Measurements from ENCODE around the gene DDX1. TPM values are rescaled to one million over a fixed set of nuclear protein-coding genes. Genes with fewer than 3 reads are reported as not detected.

Gene DDX1
- total and polyA plus RNA-seq, 4 donors: 73.6 to 82.6 (median 77.8) TPM

DNA sequence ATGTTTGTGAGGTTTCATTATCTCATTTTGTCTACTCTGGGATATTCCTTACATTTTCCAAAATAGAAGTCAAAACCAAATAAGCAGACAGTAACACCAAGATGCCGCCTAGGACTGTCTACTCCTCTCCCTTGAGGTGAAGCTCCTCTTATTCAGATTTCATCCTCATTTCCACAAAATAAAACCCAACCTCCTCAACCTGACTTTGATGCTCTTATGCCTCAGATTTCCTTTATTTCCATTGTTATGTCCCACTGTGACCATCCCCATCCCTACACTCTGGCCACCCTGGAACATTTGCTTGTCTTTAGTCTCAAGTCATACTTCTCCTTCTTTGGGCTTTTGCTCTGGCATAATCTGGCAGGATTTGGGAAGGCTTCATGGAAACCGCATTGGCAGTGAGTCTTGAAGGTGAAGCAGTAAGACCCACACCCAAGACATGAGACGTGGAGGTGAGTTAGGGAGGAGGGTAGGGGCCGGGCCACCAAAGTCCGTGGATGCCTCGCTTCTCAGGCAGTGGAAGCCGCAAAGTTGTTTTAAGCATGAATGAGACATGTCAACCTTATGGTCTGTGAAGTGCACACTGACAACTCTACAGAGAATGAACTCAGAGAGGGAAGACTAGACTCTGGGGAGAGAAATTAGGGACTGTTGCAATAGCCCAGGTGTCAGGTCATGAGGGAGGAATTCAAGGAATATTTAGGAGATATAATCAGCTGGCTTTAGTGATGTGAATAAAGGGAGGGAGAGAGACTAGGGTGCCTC is 63.6 kb downstream of the DDX1 start:
- DNase-seq (no peak), ATAC-seq (ENCODE audit: low FRiP score) (no peak)
- H3K27me3 ChIP-seq (ENCODE audit: control insufficient read depth in 1 of 2, insufficient read depth in 2 of 2, low read length in 1 of 2): no peaks in the 10 kb centered on the region
- H3K4me1 ChIP-seq (ENCODE audit: control insufficient read depth in 1 of 2, insufficient read depth in 2 of 2, low read length in 2 of 2): no peaks in the 10 kb centered on the region
- no peak overlapping the region for H3K4me3 ChIP-seq (ENCODE audit: low read length in 2 of 2)
- no peaks in the 10 kb centered on the region for H3K9me3 ChIP-seq (ENCODE audit: control insufficient read depth, low read length)
- H3K36me3 ChIP-seq (ENCODE audit: control insufficient read depth in 1 of 2, insufficient read depth in 2 of 2, low read length in 1 of 2): no peaks in the 10 kb centered on the region
- 89 to 95% methylated on average over 7 of the region's 7 CpGs for WGBS, 2 donors
- intact Hi-C loops (cut with DNase I): no loop called here
- no peak overlapping the region for H3K27ac ChIP-seq (ENCODE audit: low read depth in 1 of 2, low read length in 2 of 2)

DNA sequence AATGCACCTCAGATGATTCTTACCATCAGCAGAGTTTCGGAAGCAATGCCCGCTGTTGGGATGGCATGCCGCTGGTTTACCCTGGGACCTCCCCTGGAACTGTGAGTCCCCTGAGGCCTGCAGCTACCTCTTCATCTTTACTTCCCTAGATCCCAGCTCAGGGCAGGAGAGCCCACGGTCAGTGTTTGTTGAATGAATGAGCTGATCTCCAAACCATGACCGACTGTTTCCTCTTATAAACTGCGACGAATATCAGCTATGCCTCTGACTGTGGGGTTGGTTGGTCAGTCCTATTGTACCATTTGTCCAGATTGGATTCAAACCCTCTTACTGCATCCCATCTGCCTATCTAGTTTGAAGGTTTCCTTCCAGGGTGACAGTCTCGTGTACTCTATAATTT is 64.4 kb downstream of the DDX1 start:
- ATAC-seq (ENCODE audit: low FRiP score) (no peak), DNase-seq (no peak)
- H3K4me3 ChIP-seq (ENCODE audit: low read length in 2 of 2): no peak overlapping the region
- H3K36me3 ChIP-seq (ENCODE audit: control insufficient read depth in 1 of 2, insufficient read depth in 2 of 2, low read length in 1 of 2): no peaks in the 10 kb centered on the region
- WGBS, 2 donors: 86 to 88% methylated on average over 8 of the region's 8 CpGs
- intact Hi-C loops (cut with DNase I): no loop called here
- no peaks in the 10 kb centered on the region for H3K4me1 ChIP-seq (ENCODE audit: control insufficient read depth in 1 of 2, insufficient read depth in 2 of 2, low read length in 2 of 2)
- H3K27ac ChIP-seq (ENCODE audit: low read depth in 1 of 2, low read length in 2 of 2): no peak overlapping the region
- H3K27me3 ChIP-seq (ENCODE audit: control insufficient read depth in 1 of 2, insufficient read depth in 2 of 2, low read length in 1 of 2): no peaks in the 10 kb centered on the region
- no peaks in the 10 kb centered on the region for H3K9me3 ChIP-seq (ENCODE audit: control insufficient read depth, low read length)

DNA sequence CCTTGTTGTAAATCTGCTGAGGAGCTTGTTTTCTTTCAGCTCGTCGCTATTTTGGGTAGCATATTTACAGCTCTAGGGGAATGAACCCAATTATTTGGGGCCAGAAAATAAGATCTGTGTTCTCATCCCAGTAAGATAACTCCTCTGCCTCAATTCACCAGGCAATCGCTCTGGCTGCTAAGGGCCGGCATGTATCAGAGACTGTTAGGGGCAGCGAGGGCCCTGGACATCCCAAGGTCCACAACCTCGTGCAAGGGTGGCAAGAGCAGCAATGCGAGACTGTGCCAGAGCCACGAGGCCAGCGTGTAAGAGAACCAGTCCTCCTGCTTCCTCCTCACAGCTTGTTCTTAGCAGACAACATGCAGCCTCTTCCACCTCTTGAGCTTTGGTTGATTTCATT is 66.1 kb downstream of the DDX1 start:
- intact Hi-C loops (cut with DNase I): no loop called here
- Histone ChIP-seq H3K9me3 (ENCODE audit: control insufficient read depth, low read length) (no peaks in the 10 kb centered on the region), H3K27ac (ENCODE audit: low read depth in 1 of 2, low read length in 2 of 2) (no peak overlapping the region), H3K36me3 (ENCODE audit: control insufficient read depth in 1 of 2, insufficient read depth in 2 of 2, low read length in 1 of 2) (no peaks in the 10 kb centered on the region), H3K4me3 (ENCODE audit: low read length in 2 of 2) (no peak overlapping the region), H3K27me3 (ENCODE audit: control insufficient read depth in 1 of 2, insufficient read depth in 2 of 2, low read length in 1 of 2) (no peaks in the 10 kb centered on the region), H3K4me1 (ENCODE audit: control insufficient read depth in 1 of 2, insufficient read depth in 2 of 2, low read length in 2 of 2) (no peaks in the 10 kb centered on the region)
- ATAC-seq (ENCODE audit: low FRiP score): no peak
- WGBS, 2 donors: 83 to 87% methylated on average over 9 of the region's 9 CpGs
- DNase-seq: no peak

DNA sequence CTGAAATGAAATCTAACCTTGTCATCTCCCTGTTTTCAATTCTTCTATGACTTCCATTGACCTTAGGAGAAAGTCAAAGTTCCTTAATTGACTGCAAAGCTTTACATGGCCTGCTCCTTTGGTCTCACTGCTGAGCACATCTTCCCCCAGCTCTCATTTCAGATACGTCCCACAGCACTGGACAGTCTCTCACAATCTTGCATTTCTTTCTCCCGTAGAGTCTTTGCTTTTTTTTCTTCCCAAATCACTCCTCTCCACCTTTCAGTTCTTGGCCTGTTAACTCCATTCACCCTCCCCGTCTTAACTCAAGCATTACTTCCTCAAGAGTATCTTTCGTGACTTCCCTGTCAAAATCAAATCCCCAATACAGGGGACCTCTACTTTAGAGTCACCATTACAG is 67.2 kb downstream of the DDX1 start:
- Histone ChIP-seq H3K4me1 (ENCODE audit: control insufficient read depth in 1 of 2, insufficient read depth in 2 of 2, low read length in 2 of 2) (no peaks in the 10 kb centered on the region), H3K27me3 (ENCODE audit: control insufficient read depth in 1 of 2, insufficient read depth in 2 of 2, low read length in 1 of 2) (no peaks in the 10 kb centered on the region), H3K27ac (ENCODE audit: low read depth in 1 of 2, low read length in 2 of 2) (no peak overlapping the region), H3K4me3 (ENCODE audit: low read length in 2 of 2) (no peak overlapping the region), H3K9me3 (ENCODE audit: control insufficient read depth, low read length) (no peaks in the 10 kb centered on the region), H3K36me3 (ENCODE audit: control insufficient read depth in 1 of 2, insufficient read depth in 2 of 2, low read length in 1 of 2) (no peaks in the 10 kb centered on the region)
- 90 to 91% methylated on average over 4 of the region's 4 CpGs for WGBS, 2 donors
- no peak for DNase-seq
- ATAC-seq (ENCODE audit: low FRiP score): no peak
- intact Hi-C loops (cut with DNase I): no loop called here

DNA sequence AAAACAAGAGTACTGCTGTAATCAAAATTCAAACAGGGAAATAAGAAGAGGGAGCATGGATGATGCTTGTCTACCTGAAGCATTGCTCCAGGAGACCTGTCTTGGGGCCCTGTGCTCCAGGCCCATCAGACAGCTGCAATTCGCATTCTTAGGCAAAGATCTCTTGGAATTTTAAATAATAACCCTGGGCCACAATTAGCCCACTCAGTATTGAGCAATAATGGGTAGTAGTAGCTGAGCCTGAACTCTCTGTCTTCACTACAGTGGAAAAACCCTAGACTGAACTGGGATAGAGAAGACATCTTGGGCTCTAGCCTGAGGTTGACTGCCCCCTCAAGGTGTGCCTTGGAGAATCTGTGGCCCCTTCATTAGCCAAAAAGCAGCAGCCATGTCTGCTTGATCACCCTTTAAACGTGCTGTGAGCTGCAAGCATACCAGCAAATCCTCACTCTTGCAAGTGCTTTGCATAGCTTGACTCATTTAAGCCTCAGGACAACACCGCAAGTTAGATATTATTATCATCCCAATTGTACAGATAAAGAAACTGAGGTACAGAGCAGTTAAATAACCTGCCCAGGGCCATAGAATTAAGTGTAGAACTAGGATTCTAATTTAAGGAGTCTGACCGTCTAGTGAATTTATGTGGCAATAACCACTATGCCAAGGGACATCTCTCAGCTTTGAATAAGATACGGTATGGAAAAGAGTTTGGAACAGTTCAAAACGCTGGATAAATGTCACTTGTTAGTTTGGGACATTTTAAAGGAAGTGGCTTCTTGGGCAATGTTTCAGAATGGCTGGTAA is 69.0 kb downstream of the DDX1 start:
- Histone ChIP-seq H3K27me3 (ENCODE audit: control insufficient read depth in 1 of 2, insufficient read depth in 2 of 2, low read length in 1 of 2) (no peaks in the 10 kb centered on the region), H3K9me3 (ENCODE audit: control insufficient read depth, low read length) (no peaks in the 10 kb centered on the region), H3K27ac (ENCODE audit: low read depth in 1 of 2, low read length in 2 of 2) (no peak overlapping the region), H3K4me3 (ENCODE audit: low read length in 2 of 2) (no peak overlapping the region), H3K36me3 (ENCODE audit: control insufficient read depth in 1 of 2, insufficient read depth in 2 of 2, low read length in 1 of 2) (no peaks in the 10 kb centered on the region), H3K4me1 (ENCODE audit: control insufficient read depth in 1 of 2, insufficient read depth in 2 of 2, low read length in 2 of 2) (no peaks in the 10 kb centered on the region)
- DNase-seq: no peak
- 70 to 73% methylated on average over 6 of the region's 6 CpGs for WGBS, 2 donors
- intact Hi-C loops (cut with DNase I): no loop called here
- ATAC-seq (ENCODE audit: low FRiP score): no peak

DNA sequence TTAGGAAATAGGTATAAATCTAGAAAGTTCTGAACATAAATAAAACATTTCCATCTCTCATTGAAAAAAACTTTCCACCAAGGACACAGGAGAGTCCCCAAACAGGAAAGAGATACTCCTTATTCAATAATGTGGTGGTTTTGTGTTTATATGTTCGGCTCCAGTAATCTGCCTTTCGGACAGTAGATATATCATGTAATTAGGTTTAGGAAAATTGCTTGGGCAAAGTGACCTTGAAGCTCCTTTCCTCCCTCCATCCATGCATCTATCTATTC is 69.6 kb downstream of the DDX1 start:
- no peaks in the 10 kb centered on the region for H3K27me3 ChIP-seq (ENCODE audit: control insufficient read depth in 1 of 2, insufficient read depth in 2 of 2, low read length in 1 of 2)
- no peaks in the 10 kb centered on the region for H3K36me3 ChIP-seq (ENCODE audit: control insufficient read depth in 1 of 2, insufficient read depth in 2 of 2, low read length in 1 of 2)
- H3K27ac ChIP-seq (ENCODE audit: low read depth in 1 of 2, low read length in 2 of 2): no peak overlapping the region
- intact Hi-C loops (cut with DNase I): no loop called here
- no peaks in the 10 kb centered on the region for H3K4me1 ChIP-seq (ENCODE audit: control insufficient read depth in 1 of 2, insufficient read depth in 2 of 2, low read length in 2 of 2)
- H3K9me3 ChIP-seq (ENCODE audit: control insufficient read depth, low read length): no peaks in the 10 kb centered on the region
- DNase-seq (no peak), ATAC-seq (ENCODE audit: low FRiP score) (no peak)
- H3K4me3 ChIP-seq (ENCODE audit: low read length in 2 of 2): no peak overlapping the region
- WGBS, 2 donors: 86 to 92% methylated on average over 2 of the region's 2 CpGs

DNA sequence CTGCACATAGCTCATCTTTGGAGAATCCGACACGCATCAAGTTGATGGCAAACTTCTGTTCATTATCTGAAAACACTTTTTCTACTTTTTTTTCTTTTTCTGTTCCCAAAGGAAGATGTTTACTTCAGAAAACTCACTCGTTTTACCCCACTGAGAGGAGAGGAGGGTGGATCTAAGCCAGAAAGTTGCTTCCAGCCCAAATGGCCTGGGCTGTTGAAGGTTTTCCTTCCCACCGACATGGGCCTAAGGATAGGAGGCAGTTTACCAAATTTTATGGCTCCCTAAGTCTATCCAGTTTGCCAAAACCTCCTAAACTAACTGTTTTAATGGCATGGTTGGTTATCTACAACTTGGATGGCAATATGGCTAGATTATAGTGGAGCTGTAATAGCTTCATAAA is 70.4 kb downstream of the DDX1 start:
- no peak overlapping the region for H3K4me3 ChIP-seq (ENCODE audit: low read length in 2 of 2)
- intact Hi-C loops (cut with DNase I): no loop called here
- no peaks in the 10 kb centered on the region for H3K36me3 ChIP-seq (ENCODE audit: control insufficient read depth in 1 of 2, insufficient read depth in 2 of 2, low read length in 1 of 2)
- H3K4me1 ChIP-seq (ENCODE audit: control insufficient read depth in 1 of 2, insufficient read depth in 2 of 2, low read length in 2 of 2): no peaks in the 10 kb centered on the region
- ATAC-seq (ENCODE audit: low FRiP score) (no peak), DNase-seq (no peak)
- H3K27ac ChIP-seq (ENCODE audit: low read depth in 1 of 2, low read length in 2 of 2): no peak overlapping the region
- no peaks in the 10 kb centered on the region for H3K9me3 ChIP-seq (ENCODE audit: control insufficient read depth, low read length)
- WGBS, 2 donors: 54 to 64% methylated on average over 4 of the region's 4 CpGs
- H3K27me3 ChIP-seq (ENCODE audit: control insufficient read depth in 1 of 2, insufficient read depth in 2 of 2, low read length in 1 of 2): no peaks in the 10 kb centered on the region

DNA sequence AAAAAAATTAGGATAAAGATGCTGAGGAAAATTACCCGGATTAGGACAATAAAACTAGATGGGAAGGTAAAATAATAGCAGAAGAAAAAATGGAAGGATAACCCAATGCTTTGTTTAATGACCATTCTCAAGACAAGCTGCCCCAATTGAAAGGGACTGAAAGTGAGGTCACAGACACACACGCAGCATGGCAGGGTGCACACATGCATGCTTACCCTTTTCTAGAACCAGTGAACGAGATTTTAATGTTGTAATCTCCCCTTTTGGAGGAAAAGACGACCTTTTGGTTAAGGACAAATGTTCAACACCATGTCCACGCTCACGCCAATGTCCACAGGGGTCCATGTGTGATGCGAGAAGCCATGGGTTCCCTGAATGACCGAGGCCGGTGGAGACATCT is 70.9 kb downstream of the DDX1 start:
- Histone ChIP-seq H3K9me3 (ENCODE audit: control insufficient read depth, low read length) (no peaks in the 10 kb centered on the region), H3K27ac (ENCODE audit: low read depth in 1 of 2, low read length in 2 of 2) (no peak overlapping the region), H3K4me1 (ENCODE audit: control insufficient read depth in 1 of 2, insufficient read depth in 2 of 2, low read length in 2 of 2) (no peaks in the 10 kb centered on the region), H3K27me3 (ENCODE audit: control insufficient read depth in 1 of 2, insufficient read depth in 2 of 2, low read length in 1 of 2) (no peaks in the 10 kb centered on the region), H3K4me3 (ENCODE audit: low read length in 2 of 2) (no peak overlapping the region), H3K36me3 (ENCODE audit: control insufficient read depth in 1 of 2, insufficient read depth in 2 of 2, low read length in 1 of 2) (no peaks in the 10 kb centered on the region)
- WGBS, 2 donors: 80 to 88% methylated on average over 9 of the region's 9 CpGs
- DNase-seq (no peak), ATAC-seq (ENCODE audit: low FRiP score) (no peak)
- intact Hi-C loops (cut with DNase I): no loop called here

DNA sequence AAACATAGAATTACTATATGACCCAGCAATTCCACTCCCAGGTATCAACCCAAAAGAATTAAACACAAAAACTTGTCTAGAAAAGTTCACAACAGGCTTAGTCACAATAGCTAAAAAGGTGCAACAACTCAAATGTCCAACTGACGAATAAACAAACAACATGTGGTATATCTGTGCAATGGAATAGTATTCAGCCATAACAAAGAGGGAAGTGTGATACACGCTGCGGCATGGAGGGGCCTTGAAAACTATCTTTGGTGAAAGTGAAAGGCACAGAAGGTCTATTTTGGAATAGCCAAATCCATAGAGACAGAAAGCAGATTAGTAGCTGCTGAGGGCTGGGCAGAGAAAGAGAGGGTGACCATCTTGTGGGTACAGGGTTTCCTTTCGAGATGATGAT is 72.1 kb downstream of the DDX1 start:
- 93 to 95% methylated on average over 4 of the region's 4 CpGs for WGBS, 2 donors
- Histone ChIP-seq H3K4me1 (ENCODE audit: control insufficient read depth in 1 of 2, insufficient read depth in 2 of 2, low read length in 2 of 2) (no peaks in the 10 kb centered on the region), H3K4me3 (ENCODE audit: low read length in 2 of 2) (no peak overlapping the region), H3K27me3 (ENCODE audit: control insufficient read depth in 1 of 2, insufficient read depth in 2 of 2, low read length in 1 of 2) (no peaks in the 10 kb centered on the region), H3K9me3 (ENCODE audit: control insufficient read depth, low read length) (no peaks in the 10 kb centered on the region), H3K27ac (ENCODE audit: low read depth in 1 of 2, low read length in 2 of 2) (no peak overlapping the region), H3K36me3 (ENCODE audit: control insufficient read depth in 1 of 2, insufficient read depth in 2 of 2, low read length in 1 of 2) (no peaks in the 10 kb centered on the region)
- no peak for ATAC-seq (ENCODE audit: low FRiP score)
- intact Hi-C loops (cut with DNase I): no loop called here
- DNase-seq: no peak

Measured in aorta (tissue), 5 donors.